Adrenal gland (tissue), 12 donors: ENCODE data around the gene SDHC. TPM values are rescaled to one million over a fixed set of nuclear protein-coding genes. Genes with fewer than 3 reads are reported as not detected.
"Not testable (repeated sequence)": the region's sequence is repeated elsewhere in the genome, so short reads cannot be mapped to it uniquely, and the experiment has no call there.

Experiments used
- DNase-seq, 7 donors: peaks; one replicate each; pipeline ENCODE4 v3.0.0-alpha.2; 2019 to 2020
- H3K27ac ChIP-seq, 5 donors: fragments of 200-600 bp; sonication (generic) in 4 of 5; 1 replicate in 3 of 5; 2 replicates in 2 of 5; pipeline versions ENCODE4 v1.5.1 to v1.8.0; 2016 to 2020; ENCODE audit warnings: mild to moderate bottlenecking in 1 of 5
- H3K27me3 ChIP-seq: fragments of 200-600 bp; 2 replicates; pipeline ENCODE4 v1.8.0; 2021
- H3K36me3 ChIP-seq, 2 donors: fragments of 200-600 bp; replicated peaks in 1 of 2; 1 replicate in 1 of 2; 2 replicates in 1 of 2; pipeline versions ENCODE4 v1.5.1 to v1.8.0; 2018 to 2022
- H3K4me1 ChIP-seq, 2 donors: fragments of 200-600 bp; replicated peaks in 1 of 2; 1 replicate in 1 of 2; 2 replicates in 1 of 2; pipeline versions ENCODE4 v1.5.1 to v1.8.0; 2018 to 2021
- H3K4me3 ChIP-seq, 4 donors: fragments of 200-600 bp; sonication (generic) in 3 of 4; one replicate each; pipeline ENCODE4 v1.5.1; 2016 to 2018
- H3K9me3 ChIP-seq, 3 donors: fragments of 200-600 bp; sonication (generic) in 1 of 3; replicated peaks in 1 of 3; 1 replicate in 2 of 3; 2 replicates in 1 of 3; pipeline versions ENCODE4 v1.5.1 to v1.8.0; 2016 to 2021
- CTCF ChIP-seq, 6 experiments: fragments of 450-650 bp in 4 of 6; fragments of 200-600 bp in 2 of 6; sonication (generic) in 1 of 6; IDR thresholded peaks; 1 replicate in 5 of 6; 2 replicates in 1 of 6; pipeline versions ENCODE4 v1.5.1 to v1.8.0; 2016 to 2021; ENCODE audit warnings: antibody characterized with exemption in 6 of 6, mild to moderate bottlenecking in 2 of 6, moderate library complexity in 1 of 6
- POLR2A ChIP-seq, 2 donors: fragments of 450-650 bp; IDR thresholded peaks; one replicate each; pipeline ENCODE4 v1.6.1; 2017; ENCODE audit warnings: antibody characterized with exemption in 2 of 2, mild to moderate bottlenecking in 2 of 2, moderate library complexity in 1 of 2
- WGBS, 4 donors: extraction: QIAGEN DNeasy Blood & Tissue Kit in 2 of 4; methylation state at CpG; one replicate each; pipeline versions ENCODE4 v1.1.5 to v1.1.7; 2013 to 2017; 5-methylcytosine and 5-hydroxymethylcytosine counted together
- intact Hi-C, 2 donors: fragments of 100-400 bp; cut with DNase I; formaldehyde crosslinking; loops; one replicate each; pipeline versions ENCODE4 v1.14.1 to v1.15.0; 2022 to 2023
- polyA plus RNA-seq, 3 donors: library from polyadenylated mRNA; stranded (reverse); fragments of 200-250 nt in 2 of 3; fragments of 350-450 nt in 1 of 3; fragmentation: Illumina TruSeq in 1 of 3; extraction: RNeasy Lipid Tissue Mini Kit (QIAGEN cat#74804) in 1 of 3; gene quantifications; one replicate each; pipeline ENCODE4 v1.2.3, GENCODE V29; 2013 to 2014
- total RNA-seq, 9 donors: library from RNA; depleted of rRNA in 4 of 9; stranded (reverse); fragments of >200 nt in 4 of 9; fragments of 120-200 nt in 1 of 9; fragmentation: NEBNext Ultra II Directional in 1 of 9; extraction: Animal tissue kit (Norgen Biotek cat#: 25700) in 1 of 9; gene quantifications; one replicate each; pipeline versions ENCODE4 v1.1.0 to v1.2.4, GENCODE V29; 2013 to 2023
- donor health status: healthy with polysubstance abuse.
- donor health status: Bipolar disorder and iron deficiency.
- donor health status: DM: yes; HTN: yes; CAD: no.
- donor health status: DM: no; HTN: no; CAD: no.
- donor health status: DM: no; HTN: no; CAD: no.
- donor health status: DM: yes; HTN: yes; CAD: no.

SDHC gene
- total and polyA plus RNA-seq, 12 donors, result 45.0 to 434 (median 253) TPM

GRCh38 chr1:161379071-161379470 lies 64.9 kb downstream of the SDHC start:
- no peaks in the 10 kb centered on the region for H3K36me3 ChIP-seq
- H3K4me3 ChIP-seq, result no peak overlapping the region
- H3K27me3 ChIP-seq, result no peaks in the 10 kb centered on the region
- H3K4me1 ChIP-seq, result peaks cover 0 to 11% of the 10 kb centered on the region in 2 donors
- no peaks in the 10 kb centered on the region for H3K9me3 ChIP-seq
- WGBS, 4 donors, result 72 to 90% (median 84%) methylated on average over 18 of the region's 18 CpGs
- intact Hi-C loops, result loop anchor here in 1 of 2 donors (10.0 kb wide), 2 partner anchors 154 to 184 kb away; partner anchors contain the start of genes ADAMTS4, APOA2 and TOMM40L
- TF ChIP-seq CTCF (IDR thresholded peaks at IDR 0.05) (no peak), POLR2A (IDR thresholded peaks at IDR 0.05) (no peak)
- H3K27ac ChIP-seq, result no peak overlapping the region
- peak in 3 of 7 donors; percentile 8 to 81 (median 13) for DNase-seq

- WGBS, 4 donors, result 54 to 67% (median 58%) methylated on average over 6 of the region's 6 CpGs
- Histone ChIP-seq H3K27ac (peak overlapping the region in 1 of 5 donors; percentile 82), H3K9me3 (no peaks in the 10 kb centered on the region), H3K4me3 (no peak overlapping the region), H3K27me3 (no peaks in the 10 kb centered on the region), H3K4me1 (peaks cover 0 to 11% of the 10 kb centered on the region in 2 donors), H3K36me3 (no peaks in the 10 kb centered on the region)
- TF ChIP-seq CTCF (IDR thresholded peaks at IDR 0.05), result no peak
- no peak for TF ChIP-seq POLR2A (IDR thresholded peaks at IDR 0.05)
- DNase-seq, result peak in 2 of 7 donors; percentile 4 to 8
- intact Hi-C loops, result loop anchor here in 1 of 2 donors (5.0 to 10.0 kb wide), 2 partner anchors 154 to 187 kb away; partner anchors contain the start of genes ADAMTS4 and TOMM40L
Measured at GRCh38 chr1:161381707-161382106, 67.5 kb downstream of the SDHC start.

GRCh38 chr1:161382214-161383019 lies 68.2 kb downstream of the SDHC start:
- intact Hi-C loops, result loop anchor here in 1 of 2 donors (5.0 to 10.0 kb wide), 2 partner anchors 155 to 188 kb away; partner anchors contain the start of genes ADAMTS4 and TOMM40L
- H3K4me1 ChIP-seq, result peaks cover 0 to 11% of the 10 kb centered on the region in 2 donors
- no peak overlapping the region for H3K4me3 ChIP-seq
- no peaks in the 10 kb centered on the region for H3K36me3 ChIP-seq
- peak overlapping the region; percentile 10 to 82 (median 20) for H3K27ac ChIP-seq
- WGBS, 4 donors, result 18 to 30% (median 25%) methylated on average over 4 of the region's 4 CpGs
- no peaks in the 10 kb centered on the region for H3K9me3 ChIP-seq
- no peak for TF ChIP-seq POLR2A (IDR thresholded peaks at IDR 0.05)
- peak; percentile 41 to 80 (median 72) for TF ChIP-seq CTCF (IDR thresholded peaks at IDR 0.05)
- H3K27me3 ChIP-seq, result no peaks in the 10 kb centered on the region
- DNase-seq, result peak in 3 of 7 donors; percentile 56 to 64 (median 64)

- intact Hi-C loops, result loop anchor here in 1 of 2 donors (10.0 kb wide), 1 partner anchor 194 kb away; the partner anchor contains the start of gene ADAMTS4
- H3K4me3 ChIP-seq, result no peak overlapping the region
- no peaks in the 10 kb centered on the region for H3K27me3 ChIP-seq
- DNase-seq, result no peak
- H3K9me3 ChIP-seq, result no peaks in the 10 kb centered on the region
- no peak for TF ChIP-seq POLR2A (IDR thresholded peaks at IDR 0.05)
- no peak for TF ChIP-seq CTCF (IDR thresholded peaks at IDR 0.05)
- 88 to 95% (median 90%) methylated on average over 3 of the region's 3 CpGs for WGBS, 4 donors
- peak overlapping the region in 3 of 5 donors; percentile 60 to 93 (median 88) for H3K27ac ChIP-seq
- no peaks in the 10 kb centered on the region for H3K36me3 ChIP-seq
- peaks cover 10% of the 10 kb centered on the region in 2 donors for H3K4me1 ChIP-seq
Measured at GRCh38 chr1:161388639-161389038, 74.5 kb downstream of the SDHC start.

GRCh38 chr1:161389158-161389557 lies 75.0 kb downstream of the SDHC start:
- intact Hi-C loops, result loop anchor here in 1 of 2 donors (10.0 kb wide), 1 partner anchor 194 kb away; the partner anchor contains the start of gene ADAMTS4
- H3K9me3 ChIP-seq, H3K27me3 ChIP-seq, H3K36me3 ChIP-seq: not testable (repeated sequence)
- Histone ChIP-seq H3K4me1 (peaks cover 10% of the 10 kb centered on the region in 2 donors), H3K27ac (peak overlapping the region; percentile 60 to 93 (median 83)), H3K4me3 (peak overlapping the region in 2 of 4 donors; percentile 20 to 43)
- WGBS, 4 donors, result 76 to 80% (median 77%) methylated on average over 16 of the region's 16 CpGs
- peak in 2 of 7 donors; percentile 33 to 65 for DNase-seq
